ENCODE data around the gene GLYAT.

GLYAT gene, protein sequence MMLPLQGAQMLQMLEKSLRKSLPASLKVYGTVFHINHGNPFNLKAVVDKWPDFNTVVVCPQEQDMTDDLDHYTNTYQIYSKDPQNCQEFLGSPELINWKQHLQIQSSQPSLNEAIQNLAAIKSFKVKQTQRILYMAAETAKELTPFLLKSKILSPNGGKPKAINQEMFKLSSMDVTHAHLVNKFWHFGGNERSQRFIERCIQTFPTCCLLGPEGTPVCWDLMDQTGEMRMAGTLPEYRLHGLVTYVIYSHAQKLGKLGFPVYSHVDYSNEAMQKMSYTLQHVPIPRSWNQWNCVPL

DNA sequence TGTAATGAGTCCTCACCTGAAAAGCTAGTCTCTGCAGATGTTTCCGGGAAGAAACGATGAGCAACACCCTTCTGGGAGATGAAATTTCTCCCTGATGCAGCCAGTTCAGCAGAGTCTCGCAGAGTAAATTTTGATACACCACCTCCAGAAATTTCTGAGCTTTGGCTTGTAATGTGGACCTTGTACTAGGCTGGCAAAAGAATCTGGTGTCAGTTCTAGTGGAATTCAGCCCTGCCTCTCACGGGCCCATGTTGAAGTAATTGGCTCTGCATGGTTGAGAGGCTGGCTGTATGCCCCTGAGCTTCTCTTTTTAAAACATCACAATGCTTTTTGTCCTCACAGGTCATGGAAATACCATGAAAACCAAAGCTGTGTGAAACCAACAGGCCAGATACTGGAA is at the start of gene GLYAT:
Gene GLYAT (minus strand): TSS at position 125 of the 400 bp plus-strand sequence. CDS start 7,447 bp downstream, outside the sequence.
- FAIRE-seq (no peak), DNase-seq (ENCODE audit: insufficient read length, low spot score) (no peak)
- TF ChIP-seq, protein P1, sequence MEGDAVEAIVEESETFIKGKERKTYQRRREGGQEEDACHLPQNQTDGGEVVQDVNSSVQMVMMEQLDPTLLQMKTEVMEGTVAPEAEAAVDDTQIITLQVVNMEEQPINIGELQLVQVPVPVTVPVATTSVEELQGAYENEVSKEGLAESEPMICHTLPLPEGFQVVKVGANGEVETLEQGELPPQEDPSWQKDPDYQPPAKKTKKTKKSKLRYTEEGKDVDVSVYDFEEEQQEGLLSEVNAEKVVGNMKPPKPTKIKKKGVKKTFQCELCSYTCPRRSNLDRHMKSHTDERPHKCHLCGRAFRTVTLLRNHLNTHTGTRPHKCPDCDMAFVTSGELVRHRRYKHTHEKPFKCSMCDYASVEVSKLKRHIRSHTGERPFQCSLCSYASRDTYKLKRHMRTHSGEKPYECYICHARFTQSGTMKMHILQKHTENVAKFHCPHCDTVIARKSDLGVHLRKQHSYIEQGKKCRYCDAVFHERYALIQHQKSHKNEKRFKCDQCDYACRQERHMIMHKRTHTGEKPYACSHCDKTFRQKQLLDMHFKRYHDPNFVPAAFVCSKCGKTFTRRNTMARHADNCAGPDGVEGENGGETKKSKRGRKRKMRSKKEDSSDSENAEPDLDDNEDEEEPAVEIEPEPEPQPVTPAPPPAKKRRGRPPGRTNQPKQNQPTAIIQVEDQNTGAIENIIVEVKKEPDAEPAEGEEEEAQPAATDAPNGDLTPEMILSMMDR (IDR thresholded peaks at IDR 0.05; ENCODE audit: insufficient read depth, missing control alignments): no peak

DNA sequence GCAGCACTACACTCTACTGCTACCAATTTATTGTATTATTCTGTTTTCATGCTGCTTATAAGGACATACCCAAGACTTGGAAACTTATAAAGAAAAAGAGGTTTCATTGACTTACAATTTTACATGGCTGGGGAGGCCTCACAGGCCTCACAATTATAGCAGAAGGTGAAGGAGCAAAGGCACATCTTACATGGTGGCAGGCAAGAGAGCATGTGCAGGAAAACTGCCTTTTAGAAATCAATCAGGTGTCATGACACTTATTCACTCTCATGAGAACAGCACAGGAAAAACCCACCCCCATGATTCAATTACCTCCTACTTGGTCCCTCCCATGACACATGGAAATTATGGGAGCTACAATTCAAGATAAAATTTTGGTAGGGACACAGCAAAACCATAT is 49.6 kb upstream of the GLYAT start:
- DNase-seq (ENCODE audit: insufficient read length, low spot score) (no peak), FAIRE-seq (no peak)
- TF ChIP-seq, protein P1 (IDR thresholded peaks at IDR 0.05; ENCODE audit: insufficient read depth, missing control alignments): no peak

DNA sequence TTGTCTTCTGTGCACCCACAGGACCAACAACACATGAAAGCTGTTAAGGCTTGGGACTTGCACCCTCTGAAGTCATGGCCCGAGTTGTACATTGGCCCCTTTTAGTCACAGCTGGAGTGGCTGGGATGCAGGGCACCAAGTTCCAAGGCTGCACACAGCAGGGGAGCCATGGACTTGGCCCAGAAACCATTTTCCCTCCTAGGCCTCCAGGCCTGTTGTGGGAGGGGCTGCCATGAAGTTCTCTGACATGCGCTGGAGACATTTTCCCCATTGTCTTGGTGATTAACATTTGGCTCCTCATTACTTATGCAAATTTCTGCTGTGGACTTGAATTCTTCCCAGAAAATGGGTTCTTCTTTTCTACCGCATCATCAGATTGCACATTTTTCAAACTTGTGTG is 48.8 kb upstream of the GLYAT start:
- TF ChIP-seq, protein P1 (IDR thresholded peaks at IDR 0.05; ENCODE audit: insufficient read depth, missing control alignments): no peak
- DNase-seq (ENCODE audit: insufficient read length, low spot score): no peak
- no peak for FAIRE-seq

DNA sequence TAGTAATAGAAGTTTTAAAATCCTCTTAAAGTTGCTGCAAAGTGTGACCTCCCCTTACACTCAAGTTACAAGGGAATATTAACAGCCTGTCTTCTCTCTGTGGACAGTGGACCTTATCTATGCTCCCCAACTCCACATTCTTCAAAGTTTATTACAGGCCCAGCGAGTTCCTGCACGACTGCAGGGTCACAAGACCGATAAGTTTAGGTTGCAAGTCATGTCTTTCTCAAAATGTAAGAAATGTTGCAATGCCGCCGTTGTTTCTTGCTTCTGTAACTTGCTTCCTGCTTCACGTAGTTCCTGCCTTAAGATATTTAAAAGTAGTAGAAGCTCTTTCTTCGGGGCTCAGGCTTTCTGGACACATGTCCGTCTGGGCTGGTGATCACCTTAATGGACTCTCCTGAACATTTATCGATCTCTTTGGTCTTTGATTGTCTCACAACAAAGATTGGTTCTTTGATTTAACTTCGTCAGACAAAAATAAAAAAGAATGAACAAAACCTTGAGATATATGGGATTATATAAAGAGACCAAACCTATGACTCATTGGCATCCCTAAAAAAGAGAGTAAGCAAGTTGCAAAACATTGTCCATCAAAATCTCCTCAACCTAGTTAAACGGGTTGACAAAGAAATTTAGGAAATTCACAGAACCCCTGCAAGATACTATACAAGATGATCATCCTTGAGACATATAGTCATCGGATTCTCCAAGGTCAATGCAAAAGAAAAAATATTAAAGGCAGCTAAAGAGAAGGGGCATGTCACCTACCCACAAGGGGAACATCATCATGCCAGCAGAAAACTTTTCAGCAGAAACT is 45.4 kb upstream of the GLYAT start:
- FAIRE-seq (no peak), DNase-seq (ENCODE audit: insufficient read length, low spot score) (no peak)
- TF ChIP-seq, protein P1 (IDR thresholded peaks at IDR 0.05; ENCODE audit: insufficient read depth, missing control alignments): no peak

DNA sequence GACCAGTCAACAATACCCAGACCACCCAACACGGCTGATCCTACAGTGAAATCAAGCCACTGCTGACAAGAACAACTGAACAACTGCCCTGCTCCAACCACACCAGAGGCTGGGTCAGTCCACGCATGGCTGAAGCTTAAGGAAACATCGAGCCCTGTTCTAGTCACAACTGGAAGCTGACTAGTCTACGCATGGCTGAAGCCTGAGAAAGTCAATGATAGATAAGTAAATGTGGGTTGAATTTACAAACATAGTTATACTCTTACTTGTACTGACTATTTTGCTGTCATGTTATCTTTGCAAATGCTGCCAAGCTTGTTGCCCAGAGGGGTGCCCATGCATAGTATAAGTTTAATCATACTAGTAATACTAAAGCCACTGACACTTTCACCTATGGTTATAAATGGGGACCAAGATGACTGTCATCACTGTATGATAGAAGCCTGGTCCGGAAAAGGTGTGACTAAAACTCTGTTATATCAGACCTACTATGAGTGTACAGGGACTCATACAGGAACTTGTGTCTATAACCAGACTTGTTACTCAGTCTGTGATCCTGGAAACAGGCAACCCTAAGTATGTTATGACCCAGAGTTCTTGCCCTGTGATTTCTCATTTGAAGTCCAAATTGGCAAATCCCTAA is 43.4 kb upstream of the GLYAT start:
- TF ChIP-seq, protein P1 (IDR thresholded peaks at IDR 0.05; ENCODE audit: insufficient read depth, missing control alignments): no peak
- DNase-seq (ENCODE audit: insufficient read length, low spot score) (no peak), FAIRE-seq (no peak)

DNA sequence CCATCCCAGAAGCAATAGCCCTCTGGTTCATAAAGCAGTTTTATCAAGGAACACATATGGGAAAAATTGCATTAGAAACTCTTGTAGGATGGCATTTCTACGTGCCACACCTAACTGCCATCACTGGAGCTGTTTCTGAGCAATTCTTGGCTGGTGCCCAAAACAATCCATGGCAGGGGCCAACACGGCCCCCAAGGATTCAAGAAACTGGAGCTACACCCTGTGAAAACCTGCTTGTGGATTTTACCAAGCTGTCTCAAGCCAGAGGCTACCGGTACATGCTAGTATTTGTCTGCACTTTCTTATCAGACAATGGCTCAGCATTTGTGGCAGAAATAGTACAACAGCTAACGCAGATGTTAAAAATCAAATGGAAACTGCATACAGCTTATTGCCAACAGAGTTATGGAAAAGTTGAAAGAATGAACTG is 42.4 kb upstream of the GLYAT start:
- FAIRE-seq (no peak), DNase-seq (ENCODE audit: insufficient read length, low spot score) (no peak)
- TF ChIP-seq, protein P1 (IDR thresholded peaks at IDR 0.05; ENCODE audit: insufficient read depth, missing control alignments): no peak
